Muscle layer of duodenum (tissue), 2 donors: ENCODE results near the gene MEPCE.

ENCODE experiments used
- H3K27ac ChIP-seq: one replicate; pipeline ENCODE4 v1.7.0; 2013; ENCODE audit warnings: mild to moderate bottlenecking, low read length
- H3K27me3 ChIP-seq: one replicate; pipeline ENCODE4 v1.7.0; 2013; ENCODE audit warnings: low read depth, mild to moderate bottlenecking, control low read depth, low read length
- H3K36me3 ChIP-seq, 2 donors: one replicate each; pipeline ENCODE4 v1.7.0; 2013; ENCODE audit warnings: low read length in 2 of 2, control low read depth in 1 of 2, mild to moderate bottlenecking in 1 of 2; ENCODE audit not compliant: insufficient read depth in 2 of 2, control insufficient read depth in 1 of 2
- H3K4me1 ChIP-seq, 2 donors: one replicate each; pipeline ENCODE4 v1.7.0; 2013; ENCODE audit warnings: low read length in 2 of 2, mild to moderate bottlenecking in 2 of 2, control low read depth in 1 of 2, moderate library complexity in 1 of 2; ENCODE audit not compliant: insufficient read depth in 2 of 2, control insufficient read depth in 1 of 2
- H3K4me3 ChIP-seq, 2 donors: one replicate each; pipeline ENCODE4 v1.7.0; 2013; ENCODE audit warnings: low read length in 2 of 2, low read depth in 1 of 2, mild to moderate bottlenecking in 1 of 2
- H3K9me3 ChIP-seq, 2 donors: one replicate each; pipeline ENCODE4 v1.7.0; 2013; ENCODE audit warnings: low read length in 2 of 2, control low read depth in 1 of 2, mild to moderate bottlenecking in 1 of 2; ENCODE audit not compliant: control insufficient read depth in 1 of 2
- donor health status: healthy.

The MEPCE gene

GRCh38 chr7:100413346-100413745 lies 16.3 kb upstream of the MEPCE start:
- H3K27ac ChIP-seq, result no peak overlapping the region
- H3K4me3 ChIP-seq, result no peak overlapping the region
- H3K27me3 ChIP-seq, result no peaks in the 10 kb centered on the region
- no peaks in the 10 kb centered on the region for H3K36me3 ChIP-seq
- H3K4me1 ChIP-seq, result no peaks in the 10 kb centered on the region
- no peaks in the 10 kb centered on the region for H3K9me3 ChIP-seq

GRCh38 chr7:100413889-100414288 lies 15.7 kb upstream of the MEPCE start:
- Histone ChIP-seq H3K27me3 (no peaks in the 10 kb centered on the region), H3K9me3 (no peaks in the 10 kb centered on the region), H3K27ac (no peak overlapping the region), H3K36me3 (no peaks in the 10 kb centered on the region), H3K4me1 (no peaks in the 10 kb centered on the region), H3K4me3 (no peak overlapping the region)

- H3K4me3 ChIP-seq, result no peak overlapping the region
- no peaks in the 10 kb centered on the region for H3K36me3 ChIP-seq
- no peaks in the 10 kb centered on the region for H3K4me1 ChIP-seq
- H3K27ac ChIP-seq, result no peak overlapping the region
- no peaks in the 10 kb centered on the region for H3K27me3 ChIP-seq
- no peaks in the 10 kb centered on the region for H3K9me3 ChIP-seq
Measured at GRCh38 chr7:100415448-100415847, 14.2 kb upstream of the MEPCE start.

- Histone ChIP-seq H3K27me3 (no peaks in the 10 kb centered on the region), H3K4me1 (no peaks in the 10 kb centered on the region), H3K9me3 (no peaks in the 10 kb centered on the region), H3K36me3 (no peaks in the 10 kb centered on the region), H3K27ac (no peak overlapping the region), H3K4me3 (no peak overlapping the region)
Measured at GRCh38 chr7:100418930-100419659, 10.5 kb upstream of the MEPCE start.

GRCh38 chr7:100419660-100420226 lies 9.9 kb upstream of the MEPCE start:
- H3K27ac ChIP-seq, result no peak overlapping the region
- H3K36me3 ChIP-seq, result no peaks in the 10 kb centered on the region

GRCh38 chr7:100423315-100423714 lies 6.3 kb upstream of the MEPCE start:
- H3K27ac ChIP-seq, result no peak overlapping the region
- no peak overlapping the region for H3K4me3 ChIP-seq
- peaks cover 0 to 1% of the 10 kb centered on the region in 2 donors for H3K36me3 ChIP-seq
- H3K4me1 ChIP-seq, result peaks cover 0 to 5% of the 10 kb centered on the region in 2 donors
- no peaks in the 10 kb centered on the region for H3K27me3 ChIP-seq
- H3K9me3 ChIP-seq, result no peaks in the 10 kb centered on the region

More at GRCh38 chr7:100419660-100420226, 9.9 kb upstream of the MEPCE start:
- H3K4me3 ChIP-seq, result no peak overlapping the region
- H3K4me1 ChIP-seq, result no peaks in the 10 kb centered on the region
- H3K27me3 ChIP-seq, result no peaks in the 10 kb centered on the region
- no peaks in the 10 kb centered on the region for H3K9me3 ChIP-seq

- Histone ChIP-seq H3K36me3 (peaks cover 0 to 10% of the 10 kb centered on the region in 2 donors), H3K27me3 (no peaks in the 10 kb centered on the region), H3K4me1 (peaks cover 0 to 6% of the 10 kb centered on the region in 2 donors), H3K27ac (no peak overlapping the region), H3K4me3 (no peak overlapping the region), H3K9me3 (no peaks in the 10 kb centered on the region)
Measured at GRCh38 chr7:100425347-100425746, 4.3 kb upstream of the MEPCE start.

- Histone ChIP-seq H3K4me3 (no peak overlapping the region), H3K4me1 (peaks cover 0 to 18% of the 10 kb centered on the region in 2 donors), H3K36me3 (peaks cover 0 to 10% of the 10 kb centered on the region in 2 donors), H3K27ac (no peak overlapping the region), H3K9me3 (no peaks in the 10 kb centered on the region), H3K27me3 (no peaks in the 10 kb centered on the region)
Measured at GRCh38 chr7:100426516-100426915, 3.1 kb upstream of the MEPCE start.

- Histone ChIP-seq H3K9me3 (no peaks in the 10 kb centered on the region), H3K27ac (no peak overlapping the region), H3K27me3 (no peaks in the 10 kb centered on the region), H3K36me3 (peaks cover 9 to 10% of the 10 kb centered on the region in 2 donors), H3K4me1 (peaks cover 0 to 30% of the 10 kb centered on the region in 2 donors), H3K4me3 (peak overlapping the region; percentile 66 to 70)
Measured at GRCh38 chr7:100427762-100428198, 1.9 kb upstream of the MEPCE start.

GRCh38 chr7:100428199-100428966 lies 1.2 kb upstream of the MEPCE start, which contains the start of gene ZCWPW1:
ZCWPW1 (minus strand) TSS chr7:100428703; CDS start chr7:100420649, 8,054 bp downstream.
- H3K27me3 ChIP-seq, result no peaks in the 10 kb centered on the region

GRCh38 chr7:100428967-100429636 lies 529 bp upstream of the MEPCE start:
- peak overlapping the region; percentile 70 to 82 for H3K4me3 ChIP-seq
- H3K4me1 ChIP-seq, result peaks cover 0 to 30% of the 10 kb centered on the region in 2 donors

More at GRCh38 chr7:100428199-100428966, 1.2 kb upstream of the MEPCE start, which contains the start of gene ZCWPW1:
- peak within 1 kb of the TSS; percentile 70 to 82 for H3K4me3 ChIP-seq
- peaks cover 0 to 30% of the 10 kb centered on the region in 2 donors for H3K4me1 ChIP-seq
- peak within 1 kb of the TSS; percentile 99 for H3K27ac ChIP-seq
- H3K36me3 ChIP-seq, result peaks cover 12 to 15% of the 10 kb centered on the region in 2 donors
- H3K9me3 ChIP-seq, result no peaks in the 10 kb centered on the region

More at GRCh38 chr7:100428967-100429636, 529 bp upstream of the MEPCE start:
- Histone ChIP-seq H3K27ac (peak overlapping the region; percentile 99), H3K27me3 (no peaks in the 10 kb centered on the region), H3K9me3 (no peaks in the 10 kb centered on the region), H3K36me3 (peaks cover 17 to 22% of the 10 kb centered on the region in 2 donors)
